Parathyroid adenoma (tissue), 2 donors: ENCODE data around the gene CCDC92.
A peak's percentile ranks its signal among the peaks of the same experiment; 100 is the strongest.

Source experiments
- H2AFZ ChIP-seq: fragments of 300-600 bp; sonication (generic); one replicate; pipeline ENCODE4 v1.7.0; 2017; ENCODE audit warnings: antibody characterized with exemption, mild to moderate bottlenecking
- H3K27ac ChIP-seq: fragments of 300-600 bp; sonication (generic); one replicate; pipeline ENCODE4 v1.7.0; 2017
- H3K27me3 ChIP-seq: fragments of 300-600 bp; sonication (generic); one replicate; pipeline ENCODE4 v1.7.0; 2017; ENCODE audit warnings: low read length; ENCODE audit not compliant: control insufficient read depth, insufficient read depth
- H3K36me3 ChIP-seq: fragments of 300-600 bp; sonication (generic); one replicate; pipeline ENCODE4 v1.7.0; 2017; ENCODE audit warnings: low read length; ENCODE audit not compliant: control insufficient read depth, insufficient read depth
- H3K4me1 ChIP-seq: fragments of 300-600 bp; sonication (generic); one replicate; pipeline ENCODE4 v1.7.0; 2017; ENCODE audit warnings: control low read depth
- H3K4me2 ChIP-seq: fragments of 300-600 bp; sonication (generic); one replicate; pipeline ENCODE4 v1.7.0; 2017; ENCODE audit warnings: low read length
- H3K4me3 ChIP-seq: fragments of 300-600 bp; sonication (generic); one replicate; pipeline ENCODE4 v1.7.0; 2017; ENCODE audit warnings: low read depth, low read length
- H3K79me2 ChIP-seq: fragments of 300-600 bp; sonication (generic); one replicate; pipeline ENCODE4 v1.7.0; 2017; ENCODE audit warnings: control low read depth
- H3K9ac ChIP-seq: fragments of 300-600 bp; sonication (generic); one replicate; pipeline ENCODE4 v1.7.0; 2017; ENCODE audit warnings: mild to moderate bottlenecking
- H3K9me3 ChIP-seq: fragments of 300-600 bp; sonication (generic); one replicate; pipeline ENCODE4 v1.7.0; 2017; ENCODE audit warnings: low read length; ENCODE audit not compliant: control insufficient read depth
- CTCF ChIP-seq: fragments of 300-600 bp; sonication (generic); IDR thresholded peaks from one replicate; pipeline ENCODE4 v1.7.0; 2017; ENCODE audit warnings: antibody characterized with exemption, mild to moderate bottlenecking
- donor health status: primary hyperparathyroidism.

The CCDC92 gene

GRCh38 chr12:124013073-124013472 is 40.4 kb upstream of the CCDC92 start:
- Histone ChIP-seq H3K4me1 (peaks cover 6% of the 10 kb centered on the region), H3K9ac (no peak overlapping the region), H2AFZ (no peak overlapping the region), H3K27ac (no peak overlapping the region), H3K79me2 (peaks cover 8% of the 10 kb centered on the region), H3K27me3 (no peaks in the 10 kb centered on the region), H3K4me2 (no peak overlapping the region), H3K36me3 (no peaks in the 10 kb centered on the region), H3K4me3 (no peak overlapping the region), H3K9me3 (no peaks in the 10 kb centered on the region)
- TF ChIP-seq CTCF, result no peak

DNA sequence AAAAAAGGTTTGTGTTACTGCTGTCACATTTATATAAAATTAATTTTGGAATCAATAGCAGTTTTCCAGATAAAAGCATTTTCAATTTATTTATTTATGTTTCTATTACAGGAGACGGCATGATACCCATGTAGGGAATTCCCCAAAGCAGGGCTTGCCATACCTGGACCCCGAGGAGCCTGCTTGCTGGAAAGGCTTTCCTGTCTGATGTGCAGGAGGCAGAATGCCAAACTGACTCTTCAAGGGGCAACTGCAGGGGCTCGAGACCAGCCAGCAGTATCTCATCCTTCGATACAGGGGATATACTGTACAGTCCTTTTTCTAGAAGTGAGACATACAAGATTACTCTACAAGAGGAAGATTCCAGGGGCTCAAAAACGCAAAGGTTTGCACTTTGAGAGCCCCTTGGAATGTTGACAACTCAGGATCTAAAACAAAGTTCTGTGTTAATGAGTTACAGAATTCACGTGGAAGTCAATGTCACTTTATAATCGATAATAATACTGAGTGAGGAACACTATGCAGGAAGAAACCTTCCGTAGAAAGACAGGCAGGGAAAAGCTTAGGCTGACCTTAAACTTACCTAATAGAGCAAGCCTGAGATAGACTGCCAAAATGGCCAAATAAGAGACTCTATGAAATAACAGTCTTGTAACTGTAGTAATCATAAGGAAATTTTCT is 38.9 kb upstream of the CCDC92 start:
- Histone ChIP-seq H3K27ac (no peak overlapping the region), H3K36me3 (no peaks in the 10 kb centered on the region), H3K4me3 (no peak overlapping the region), H3K4me1 (peaks cover 16% of the 10 kb centered on the region), H3K79me2 (peaks cover 8% of the 10 kb centered on the region), H2AFZ (no peak overlapping the region), H3K9me3 (no peaks in the 10 kb centered on the region), H3K4me2 (no peak overlapping the region), H3K9ac (no peak overlapping the region), H3K27me3 (no peaks in the 10 kb centered on the region)
- no peak for TF ChIP-seq CTCF

GRCh38 chr12:124010687-124011086 is 38.1 kb upstream of the CCDC92 start:
- Histone ChIP-seq H3K4me3 (no peak overlapping the region), H3K79me2 (peaks cover 11% of the 10 kb centered on the region), H3K27me3 (no peaks in the 10 kb centered on the region), H3K4me1 (peaks cover 23% of the 10 kb centered on the region), H3K27ac (no peak overlapping the region), H3K4me2 (no peak overlapping the region), H3K36me3 (no peaks in the 10 kb centered on the region), H3K9me3 (no peaks in the 10 kb centered on the region), H3K9ac (no peak overlapping the region), H2AFZ (no peak overlapping the region)
- no peak for TF ChIP-seq CTCF

GRCh38 chr12:124009781-124010180 is 37.1 kb upstream of the CCDC92 start:
- no peak overlapping the region for H3K4me2 ChIP-seq
- no peak for TF ChIP-seq CTCF
- H3K27me3 ChIP-seq, result no peaks in the 10 kb centered on the region
- no peaks in the 10 kb centered on the region for H3K36me3 ChIP-seq
- no peak overlapping the region for H3K9ac ChIP-seq
- H3K4me1 ChIP-seq, result peaks cover 29% of the 10 kb centered on the region
- no peaks in the 10 kb centered on the region for H3K9me3 ChIP-seq
- peaks cover 11% of the 10 kb centered on the region for H3K79me2 ChIP-seq
- H2AFZ ChIP-seq, result no peak overlapping the region
- H3K4me3 ChIP-seq, result no peak overlapping the region
- H3K27ac ChIP-seq, result no peak overlapping the region

- TF ChIP-seq CTCF, result no peak
- peak overlapping the region; percentile 13 for H3K4me2 ChIP-seq
- no peaks in the 10 kb centered on the region for H3K27me3 ChIP-seq
- H3K4me1 ChIP-seq, result peaks cover 35% of the 10 kb centered on the region
- H3K79me2 ChIP-seq, result peaks cover 11% of the 10 kb centered on the region
- no peak overlapping the region for H3K9ac ChIP-seq
- H3K9me3 ChIP-seq, result no peaks in the 10 kb centered on the region
- H3K27ac ChIP-seq, result peak overlapping the region; percentile 53
- H2AFZ ChIP-seq, result no peak overlapping the region
- no peaks in the 10 kb centered on the region for H3K36me3 ChIP-seq
- H3K4me3 ChIP-seq, result no peak overlapping the region
Observed at GRCh38 chr12:124008595-124008994, 36.0 kb upstream of the CCDC92 start.
